ENCODE results near the gene BICC1. TPM values are rescaled to one million over a fixed set of nuclear protein-coding genes. Genes with fewer than 3 reads are reported as not detected.

Gene BICC1
- total RNA-seq, 2 donors from 2014 or later, result 0.27 to 0.40 TPM

- Histone ChIP-seq H3K36me3 (ENCODE audit: control insufficient read depth, insufficient read depth, low read length) (no peaks in the 10 kb centered on the region), H3K9ac (ENCODE audit: extremely low read depth, low read length, poor library complexity, severe bottlenecking) (no peak overlapping the region), H3K27me3 (ENCODE audit: control insufficient read depth, insufficient read depth, low read length, poor library complexity, severe bottlenecking) (no peaks in the 10 kb centered on the region), H3K9me3 (ENCODE audit: control insufficient read depth, low read length) (peaks cover 8% of the 10 kb centered on the region), H3K4me1 (ENCODE audit: control insufficient read depth, insufficient read depth, low read length) (no peaks in the 10 kb centered on the region), H3K4me3 (ENCODE audit: low read length) (no peak overlapping the region), H3K27ac (ENCODE audit: low read depth, low read length) (no peak overlapping the region)
- Mint-ChIP-seq H3K4me3 (no peak overlapping the region), H3K4me1 (peaks cover 8% of the 10 kb centered on the region), H3K27me3 (ENCODE audit: insufficient read depth) (no peaks in the 10 kb centered on the region), H3K27ac (no peak overlapping the region), H3K9me3 (peaks cover 7% of the 10 kb centered on the region), H3K36me3 (ENCODE audit: low read depth) (peaks cover 1% of the 10 kb centered on the region)
- 100% methylated on average over 2 of the region's 2 CpGs; no CpG with 5 or more reads in 1 of the 2 experiments for WGBS, 2 experiments (ENCODE audit: insufficient coverage in 1 of 2, insufficient read length in 1 of 2)
- DNase-seq, result no peak
- TF ChIP-seq, protein P1, sequence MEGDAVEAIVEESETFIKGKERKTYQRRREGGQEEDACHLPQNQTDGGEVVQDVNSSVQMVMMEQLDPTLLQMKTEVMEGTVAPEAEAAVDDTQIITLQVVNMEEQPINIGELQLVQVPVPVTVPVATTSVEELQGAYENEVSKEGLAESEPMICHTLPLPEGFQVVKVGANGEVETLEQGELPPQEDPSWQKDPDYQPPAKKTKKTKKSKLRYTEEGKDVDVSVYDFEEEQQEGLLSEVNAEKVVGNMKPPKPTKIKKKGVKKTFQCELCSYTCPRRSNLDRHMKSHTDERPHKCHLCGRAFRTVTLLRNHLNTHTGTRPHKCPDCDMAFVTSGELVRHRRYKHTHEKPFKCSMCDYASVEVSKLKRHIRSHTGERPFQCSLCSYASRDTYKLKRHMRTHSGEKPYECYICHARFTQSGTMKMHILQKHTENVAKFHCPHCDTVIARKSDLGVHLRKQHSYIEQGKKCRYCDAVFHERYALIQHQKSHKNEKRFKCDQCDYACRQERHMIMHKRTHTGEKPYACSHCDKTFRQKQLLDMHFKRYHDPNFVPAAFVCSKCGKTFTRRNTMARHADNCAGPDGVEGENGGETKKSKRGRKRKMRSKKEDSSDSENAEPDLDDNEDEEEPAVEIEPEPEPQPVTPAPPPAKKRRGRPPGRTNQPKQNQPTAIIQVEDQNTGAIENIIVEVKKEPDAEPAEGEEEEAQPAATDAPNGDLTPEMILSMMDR (conservative IDR thresholded peaks at IDR 0.05), result no peak
Observed at GRCh38 chr10:58853668-58854067, 341.0 kb downstream of the BICC1 start.

- no peak overlapping the region for H3K27ac Mint-ChIP-seq
- H3K9ac ChIP-seq (ENCODE audit: extremely low read depth, low read length, poor library complexity, severe bottlenecking), result no peak overlapping the region
- peaks cover 8% of the 10 kb centered on the region for H3K4me1 Mint-ChIP-seq
- no peak overlapping the region for H3K4me3 Mint-ChIP-seq
- H3K9me3 ChIP-seq (ENCODE audit: control insufficient read depth, low read length), result peaks cover 11% of the 10 kb centered on the region
- TF ChIP-seq, protein P1 (conservative IDR thresholded peaks at IDR 0.05), result no peak
- H3K27ac ChIP-seq (ENCODE audit: low read depth, low read length), result no peak overlapping the region
- no peaks in the 10 kb centered on the region for H3K36me3 ChIP-seq (ENCODE audit: control insufficient read depth, insufficient read depth, low read length)
- H3K4me3 ChIP-seq (ENCODE audit: low read length), result no peak overlapping the region
- H3K4me1 ChIP-seq (ENCODE audit: control insufficient read depth, insufficient read depth, low read length), result no peaks in the 10 kb centered on the region
- H3K27me3 ChIP-seq (ENCODE audit: control insufficient read depth, insufficient read depth, low read length, poor library complexity, severe bottlenecking), result no peaks in the 10 kb centered on the region
- H3K36me3 Mint-ChIP-seq (ENCODE audit: low read depth), result peaks cover 1% of the 10 kb centered on the region
- peaks cover 10% of the 10 kb centered on the region for H3K9me3 Mint-ChIP-seq
- 86% methylated on average over 2 of the region's 2 CpGs; no CpG with 5 or more reads in 1 of the 2 experiments for WGBS, 2 experiments (ENCODE audit: insufficient coverage in 1 of 2, insufficient read length in 1 of 2)
- no peaks in the 10 kb centered on the region for H3K27me3 Mint-ChIP-seq (ENCODE audit: insufficient read depth)
- no peak for DNase-seq
Observed at GRCh38 chr10:58854811-58855210, 342.1 kb downstream of the BICC1 start.

DNA sequence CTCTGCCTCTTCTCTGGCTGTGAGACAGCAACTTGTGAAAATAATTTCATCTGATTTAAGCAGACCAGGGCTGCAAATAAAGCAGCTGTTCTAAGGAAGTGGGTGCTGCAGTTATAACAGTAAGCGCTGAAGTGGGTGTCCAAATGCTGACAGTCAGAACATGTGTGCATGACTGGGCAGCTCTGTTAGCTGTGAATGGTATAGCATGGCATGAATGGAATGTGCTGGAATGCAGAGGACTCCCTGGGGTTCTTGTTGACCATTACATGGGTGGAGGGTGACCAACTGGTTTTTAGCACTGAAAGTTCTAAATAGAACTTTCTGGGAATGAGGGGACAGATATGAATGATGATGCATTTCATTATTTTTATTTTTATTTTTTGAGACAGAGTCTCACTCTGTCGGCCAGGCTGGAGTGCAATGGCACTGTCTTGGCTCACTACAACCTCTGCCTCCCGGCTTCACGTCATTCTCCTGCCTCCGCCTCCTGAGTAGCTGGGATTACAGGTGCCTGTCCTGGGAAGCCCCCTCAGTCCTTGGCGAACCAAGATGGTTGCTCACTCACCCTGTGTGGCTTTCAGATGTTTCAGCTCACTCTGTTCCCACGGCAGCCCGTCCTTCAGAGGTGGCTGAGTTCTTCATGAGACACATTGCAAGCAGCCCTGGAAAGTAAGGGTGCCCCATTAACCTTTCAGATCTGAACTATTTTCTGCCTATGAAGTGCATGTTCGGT is 344.0 kb downstream of the BICC1 start:
- TF ChIP-seq, protein P1 (conservative IDR thresholded peaks at IDR 0.05), result no peak
- no peaks in the 10 kb centered on the region for H3K27me3 Mint-ChIP-seq (ENCODE audit: insufficient read depth)
- peaks cover 10% of the 10 kb centered on the region for H3K9me3 Mint-ChIP-seq
- H3K27ac ChIP-seq (ENCODE audit: low read depth, low read length), result no peak overlapping the region
- peaks cover 1% of the 10 kb centered on the region for H3K36me3 Mint-ChIP-seq (ENCODE audit: low read depth)
- peak overlapping the region; percentile 85 for H3K27ac Mint-ChIP-seq
- peaks cover 19% of the 10 kb centered on the region for H3K4me1 Mint-ChIP-seq
- no peaks in the 10 kb centered on the region for H3K4me1 ChIP-seq (ENCODE audit: control insufficient read depth, insufficient read depth, low read length)
- no peak overlapping the region for H3K4me3 ChIP-seq (ENCODE audit: low read length)
- H3K9ac ChIP-seq (ENCODE audit: extremely low read depth, low read length, poor library complexity, severe bottlenecking), result no peak overlapping the region
- 87 to 91% methylated on average over 8 to 9 of the region's 9 CpGs for WGBS, 2 experiments (ENCODE audit: insufficient coverage in 1 of 2, insufficient read length in 1 of 2)
- peaks cover 11% of the 10 kb centered on the region for H3K9me3 ChIP-seq (ENCODE audit: control insufficient read depth, low read length)
- no peaks in the 10 kb centered on the region for H3K36me3 ChIP-seq (ENCODE audit: control insufficient read depth, insufficient read depth, low read length)
- no peaks in the 10 kb centered on the region for H3K27me3 ChIP-seq (ENCODE audit: control insufficient read depth, insufficient read depth, low read length, poor library complexity, severe bottlenecking)
- peak; percentile 72 for DNase-seq
- no peak overlapping the region for H3K4me3 Mint-ChIP-seq

Measured in endodermal cell (in vitro differentiated cells).